ENCODE data around the gene BFSP2. TPM values are rescaled to one million over a fixed set of nuclear protein-coding genes. Genes with fewer than 3 reads are reported as not detected.

The BFSP2 gene
- total RNA-seq, 4 donors from 2014 or later: not detected

GRCh38 chr3:133419151-133419909, 19.5 kb downstream of the BFSP2 start:
- TF ChIP-seq CTCF (IDR thresholded peaks at IDR 0.05; ENCODE audit: low read depth): no peak

GRCh38 chr3:133424937-133425869, 25.3 kb downstream of the BFSP2 start:
- no peak for TF ChIP-seq CTCF (IDR thresholded peaks at IDR 0.05; ENCODE audit: low read depth)

- TF ChIP-seq CTCF (IDR thresholded peaks at IDR 0.05; ENCODE audit: low read depth): no peak
Measured at GRCh38 chr3:133425898-133426297, 26.0 kb downstream of the BFSP2 start.

- no peak for TF ChIP-seq CTCF (IDR thresholded peaks at IDR 0.05; ENCODE audit: low read depth)
Measured at GRCh38 chr3:133426721-133427120, 26.9 kb downstream of the BFSP2 start.

GRCh38 chr3:133428552-133428951, 28.7 kb downstream of the BFSP2 start:
- no peak for TF ChIP-seq CTCF (IDR thresholded peaks at IDR 0.05; ENCODE audit: low read depth)

GRCh38 chr3:133429063-133429462, 29.2 kb downstream of the BFSP2 start:
- no peak for TF ChIP-seq CTCF (IDR thresholded peaks at IDR 0.05; ENCODE audit: low read depth)

- TF ChIP-seq CTCF (IDR thresholded peaks at IDR 0.05; ENCODE audit: low read depth): no peak
Measured at GRCh38 chr3:133439563-133439962, 39.7 kb downstream of the BFSP2 start.

Data from subcutaneous adipose tissue (tissue), 4 donors.